IPS-NIHi7 (cell line): ENCODE results near the gene MED15.
A peak's percentile ranks its signal among the peaks of the same experiment; 100 is the strongest.
"Not testable (repeated sequence)": the region's sequence is repeated elsewhere in the genome, so short reads cannot be mapped to it uniquely, and the experiment has no call there.

Experiments used
- DNase-seq: peaks from one replicate; pipeline ENCODE4 v3.0.0; 2012; ENCODE audit warnings: mixed read lengths; ENCODE audit errors: extremely low spot score

MED15 gene

GRCh38 chr22:20582520-20583361 is 75.3 kb downstream of the MED15 start:
- DNase-seq: no peak

GRCh38 chr22:20583471-20583922 is 76.1 kb downstream of the MED15 start:
- peak; percentile 37 for DNase-seq

GRCh38 chr22:20584029-20584871 is 76.8 kb downstream of the MED15 start:
- DNase-seq: no peak

- DNase-seq: no peak
Observed at GRCh38 chr22:20584872-20585638, 77.6 kb downstream of the MED15 start.

GRCh38 chr22:20585639-20586402 is 78.4 kb downstream of the MED15 start:
- DNase-seq: no peak

GRCh38 chr22:20586403-20586745 is 79.0 kb downstream of the MED15 start:
- no peak for DNase-seq

GRCh38 chr22:20587206-20587958 is 80.0 kb downstream of the MED15 start:
- DNase-seq: no peak

- no peak for DNase-seq
Observed at GRCh38 chr22:20588092-20588842, 80.9 kb downstream of the MED15 start.

GRCh38 chr22:20588843-20589581 is 81.6 kb downstream of the MED15 start:
- no peak for DNase-seq

- DNase-seq: no peak
Observed at GRCh38 chr22:20589614-20590476, 82.4 kb downstream of the MED15 start.

GRCh38 chr22:20590477-20591294 is 83.3 kb downstream of the MED15 start:
- no peak for DNase-seq

- no peak for DNase-seq
Observed at GRCh38 chr22:20591295-20591645, 83.9 kb downstream of the MED15 start.

GRCh38 chr22:20591660-20592310 is 84.4 kb downstream of the MED15 start:
- peak; percentile 60 for DNase-seq

GRCh38 chr22:20594038-20594437 is 86.6 kb downstream of the MED15 start:
- DNase-seq: not testable (repeated sequence)

- not testable (repeated sequence) for DNase-seq
Observed at GRCh38 chr22:20594486-20594885, 87.1 kb downstream of the MED15 start.

- no peak for DNase-seq
Observed at GRCh38 chr22:20595461-20595860, 88.1 kb downstream of the MED15 start.

GRCh38 chr22:20599117-20599516 is 91.7 kb downstream of the MED15 start:
- DNase-seq: no peak
